ENCODE data around the gene UBA6. TPM values are rescaled to one million over a fixed set of nuclear protein-coding genes. Genes with fewer than 3 reads are reported as not detected.

UBA6 gene
- total and polyA plus RNA-seq, 9 of the 15 experiments (the other 6 are each of a cell fraction or from before 2014, with no cell fraction given) = 22.9 to 139 (median 94.6) TPM

DNA sequence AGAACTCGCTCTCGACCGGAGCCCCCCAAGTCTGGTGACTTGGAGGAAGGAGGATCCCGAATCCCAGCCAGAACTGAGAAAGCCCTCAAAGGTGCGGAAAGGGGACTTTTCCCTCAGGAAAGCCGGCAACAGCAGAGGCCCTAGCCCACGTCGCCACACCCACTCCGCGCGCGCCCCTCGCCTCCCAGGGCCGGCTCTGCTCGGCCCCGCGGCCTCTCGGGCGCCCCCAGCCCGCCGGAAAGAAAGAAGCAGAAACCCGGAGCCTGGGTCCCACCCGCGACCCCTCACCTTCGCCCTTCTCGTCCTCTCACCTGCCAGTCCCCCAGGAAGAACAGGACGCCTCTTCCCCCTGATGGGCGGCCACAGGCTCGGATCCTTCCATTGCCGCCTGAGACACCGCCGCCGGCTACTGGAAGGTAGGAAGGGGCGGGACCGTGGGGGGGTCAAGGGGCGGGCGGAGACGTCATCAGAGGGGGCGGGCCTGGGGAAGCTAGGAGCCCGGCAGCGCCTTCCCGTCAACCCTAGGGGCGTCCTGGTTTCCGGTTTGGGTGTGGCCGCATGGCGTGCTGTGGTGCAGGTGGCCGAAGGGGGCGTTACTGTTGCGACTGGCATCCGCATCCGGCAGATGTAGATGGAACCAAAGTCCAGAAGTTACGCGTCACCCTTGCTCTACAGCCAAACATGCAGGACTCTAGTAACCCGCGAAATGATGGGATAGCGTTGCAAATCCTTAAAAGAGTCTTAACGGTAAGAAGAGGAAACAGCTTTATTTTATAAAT is at the start of gene UBA6 (continued):
- no peak for TF ChIP-seq MGA (IDR thresholded peaks at IDR 0.05)
- TF ChIP-seq, protein P1, sequence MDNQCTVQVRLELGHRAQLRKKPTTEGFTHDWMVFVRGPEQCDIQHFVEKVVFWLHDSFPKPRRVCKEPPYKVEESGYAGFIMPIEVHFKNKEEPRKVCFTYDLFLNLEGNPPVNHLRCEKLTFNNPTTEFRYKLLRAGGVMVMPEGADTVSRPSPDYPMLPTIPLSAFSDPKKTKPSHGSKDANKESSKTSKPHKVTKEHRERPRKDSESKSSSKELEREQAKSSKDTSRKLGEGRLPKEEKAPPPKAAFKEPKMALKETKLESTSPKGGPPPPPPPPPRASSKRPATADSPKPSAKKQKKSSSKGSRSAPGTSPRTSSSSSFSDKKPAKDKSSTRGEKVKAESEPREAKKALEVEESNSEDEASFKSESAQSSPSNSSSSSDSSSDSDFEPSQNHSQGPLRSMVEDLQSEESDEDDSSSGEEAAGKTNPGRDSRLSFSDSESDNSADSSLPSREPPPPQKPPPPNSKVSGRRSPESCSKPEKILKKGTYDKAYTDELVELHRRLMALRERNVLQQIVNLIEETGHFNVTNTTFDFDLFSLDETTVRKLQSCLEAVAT (IDR thresholded peaks at IDR 0.05) = no peak
- no peak for TF ChIP-seq PHB2 (IDR thresholded peaks at IDR 0.05; ENCODE audit: low read depth)
- peak; percentile 97 for TF ChIP-seq ZBTB7A (IDR thresholded peaks at IDR 0.05; ENCODE audit: borderline replicate concordance, control insufficient read depth, low read depth, low read length)
- TF ChIP-seq SMAD1 (IDR thresholded peaks at IDR 0.05; ENCODE audit: low read depth, low read length, partially characterized antibody) = peak; percentile 48
- peak; percentile 74 for TF ChIP-seq CREB3L1 (IDR thresholded peaks at IDR 0.05; ENCODE audit: borderline replicate concordance, low read depth)
- TF ChIP-seq ZNF695 (CRISPR knock-in tag; IDR thresholded peaks at IDR 0.05) = no peak
- no peak for TF ChIP-seq ZKSCAN1 (IDR thresholded peaks at IDR 0.05; ENCODE audit: low read depth, low read length)
- no peak for TF ChIP-seq CC2D1A (IDR thresholded peaks at IDR 0.05)
- peak; percentile 83 for TF ChIP-seq SP1 (CRISPR knock-in tag; IDR thresholded peaks at IDR 0.05)
- TF ChIP-seq ZZZ3 (IDR thresholded peaks at IDR 0.05) = no peak
- TF ChIP-seq OTX1 (CRISPR knock-in tag; IDR thresholded peaks at IDR 0.05) = 0 out of 2 replicates have a peak, but pooled peaks have one; percentile 69
- peak; percentile 73 for TF ChIP-seq POLR2B (IDR thresholded peaks at IDR 0.05; ENCODE audit: low read depth, partially characterized antibody)
- 0 out of 2 replicates have a peak, but pooled peaks have one; percentile 18 for TF ChIP-seq NBN (IDR thresholded peaks at IDR 0.05; ENCODE audit: low read depth)

Data from K562 (cell line).